ENCODE measurements around the gene APOBEC3H.

Gene APOBEC3H

GRCh38 chr22:39088685-39089032, 8.4 kb upstream of the APOBEC3H start:
- no peak for DNase-seq (ENCODE audit: low read depth)
- TF ChIP-seq CTCF (conservative IDR thresholded peaks at IDR 0.05; ENCODE audit: low read depth, low read length) = no peak
- no peak overlapping the region for H3K4me3 ChIP-seq (ENCODE audit: low read depth, low read length)

GRCh38 chr22:39089928-39090327, 7.1 kb upstream of the APOBEC3H start:
- no peak for TF ChIP-seq CTCF (conservative IDR thresholded peaks at IDR 0.05; ENCODE audit: low read depth, low read length)
- no peak for DNase-seq (ENCODE audit: low read depth)
- no peak overlapping the region for H3K4me3 ChIP-seq (ENCODE audit: low read depth, low read length)

GRCh38 chr22:39090426-39091064, 6.5 kb upstream of the APOBEC3H start:
- no peak overlapping the region for H3K4me3 ChIP-seq (ENCODE audit: low read depth, low read length)
- DNase-seq (ENCODE audit: low read depth) = no peak
- TF ChIP-seq CTCF (conservative IDR thresholded peaks at IDR 0.05; ENCODE audit: low read depth, low read length) = no peak

GRCh38 chr22:39091126-39092081, 5.6 kb upstream of the APOBEC3H start:
- no peak for DNase-seq (ENCODE audit: low read depth)
- no peak for TF ChIP-seq CTCF (conservative IDR thresholded peaks at IDR 0.05; ENCODE audit: low read depth, low read length)
- H3K4me3 ChIP-seq (ENCODE audit: low read depth, low read length) = no peak overlapping the region

GRCh38 chr22:39092111-39092862, 4.8 kb upstream of the APOBEC3H start:
- no peak for TF ChIP-seq CTCF (conservative IDR thresholded peaks at IDR 0.05; ENCODE audit: low read depth, low read length)
- no peak for DNase-seq (ENCODE audit: low read depth)
- H3K4me3 ChIP-seq (ENCODE audit: low read depth, low read length) = no peak overlapping the region

DNA sequence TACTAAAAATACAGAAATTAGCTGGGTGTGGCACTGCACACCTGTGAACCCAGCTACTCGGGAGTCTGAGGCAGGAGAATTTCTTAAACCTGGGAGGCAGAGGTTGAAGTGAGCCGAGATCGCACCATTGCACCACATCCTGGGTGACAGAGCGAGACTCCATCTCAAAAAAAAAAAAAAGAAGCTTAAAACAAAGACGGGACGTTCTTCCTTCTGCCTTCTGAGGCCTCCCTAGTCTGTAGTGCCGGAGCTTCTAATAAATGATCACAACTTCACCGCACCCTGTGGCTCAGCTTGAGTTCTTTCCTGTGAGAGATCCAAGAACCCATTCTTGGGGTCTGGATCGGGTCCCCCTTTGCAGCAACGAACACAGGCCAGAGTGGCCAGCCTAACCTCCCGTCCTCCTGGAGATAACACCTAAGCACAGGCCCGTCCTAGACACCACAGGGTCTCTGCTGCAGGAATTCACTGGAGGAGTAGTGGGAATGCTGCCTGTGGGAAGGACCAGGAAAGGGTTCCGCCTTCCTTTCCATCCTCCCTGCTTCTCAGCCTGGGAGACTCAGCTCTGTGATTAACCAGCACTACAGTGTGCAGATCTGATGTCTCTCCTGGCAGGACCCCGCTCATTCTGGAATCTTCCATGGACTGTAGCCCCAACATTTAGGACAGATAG, 2.2 kb upstream of the APOBEC3H start:
- TF ChIP-seq CTCF (conservative IDR thresholded peaks at IDR 0.05; ENCODE audit: low read depth, low read length) = no peak
- no peak for DNase-seq (ENCODE audit: low read depth)
- H3K4me3 ChIP-seq (ENCODE audit: low read depth, low read length) = no peak overlapping the region
